IMR-90 (cell line): ENCODE measurements around the gene SRP9. TPM values are rescaled to one million over a fixed set of nuclear protein-coding genes. Genes with fewer than 3 reads are reported as not detected.

Source experiments
- ATAC-seq: fragments of 200-7000 bp; cut with Tn5 transposase; 2 replicates; pipeline ENCODE4 v1.9.1; 2020; ENCODE audit warnings: low read depth, mild to moderate bottlenecking, moderate library complexity
- BruUV-seq: library from RNA; stranded (reverse); fragments of 400-500 nt; replicated peaks from 2 replicates; lab custom pipeline; 2021; lab: Mats Ljungman, UMichigan
- CTCF ChIA-PET: fragments of 300-600 bp; formaldehyde crosslinking; extraction: SDS; loops from one replicate; lab custom pipeline; 2021; ENCODE audit warnings: antibody characterized with exemption; lab: Yijun Ruan, JAX
- POLR2A ChIA-PET: fragments of 300-600 bp; sonication (Branson Sonifier 250); formaldehyde crosslinking; loops from one replicate; lab custom pipeline; 2022; ENCODE audit warnings: antibody characterized with exemption; ENCODE audit not compliant: unreplicated experiment; lab: Charles Lee
- DNase-seq: peaks from one replicate; pipeline ENCODE4 v3.0.0; 2013
- H2AFZ ChIP-seq: replicated peaks from 2 replicates; pipeline ENCODE3; 2013; ENCODE audit warnings: low read length, mild to moderate bottlenecking; ENCODE audit not compliant: poor library complexity
- H2AK5ac ChIP-seq: 2 replicates; pipeline ENCODE4 v1.6.1; 2013; ENCODE audit warnings: low read depth, low read length, inconsistent platforms
- H2AK9ac ChIP-seq: replicated peaks from 2 replicates; pipeline ENCODE3; 2013; ENCODE audit warnings: mild to moderate bottlenecking, low read depth, low read length, moderate library complexity; ENCODE audit not compliant: poor library complexity
- H2BK120ac ChIP-seq: 2 replicates; pipeline ENCODE4 v1.6.1; 2013; ENCODE audit warnings: low read depth, low read length, inconsistent platforms
- H2BK15ac ChIP-seq: 3 replicates; pipeline ENCODE4 v1.6.1; 2013; ENCODE audit warnings: low read depth, low read length, inconsistent platforms
- H2BK20ac ChIP-seq: 2 replicates; pipeline ENCODE4 v1.6.1; 2013; ENCODE audit warnings: low read depth, mild to moderate bottlenecking, inconsistent platforms, low read length, moderate library complexity
- H2BK5ac ChIP-seq: 2 replicates; pipeline ENCODE4 v1.6.1; 2013; ENCODE audit warnings: mild to moderate bottlenecking, low read depth, low read length, inconsistent platforms; ENCODE audit not compliant: poor library complexity, severe bottlenecking
- H3K14ac ChIP-seq: replicated peaks from 2 replicates; pipeline ENCODE4 v1.6.1; 2013; ENCODE audit warnings: low read depth, low read length, inconsistent platforms
- H3K18ac ChIP-seq: 2 replicates; pipeline ENCODE4 v1.6.1; 2013; ENCODE audit warnings: low read depth, low read length, control low read depth
- H3K23ac ChIP-seq: 2 replicates; pipeline ENCODE4 v1.6.1; 2013; ENCODE audit warnings: low read depth, low read length, inconsistent platforms
- H3K27ac ChIP-seq: 2 replicates; pipeline ENCODE4 v1.5.1; 2013; ENCODE audit warnings: mild to moderate bottlenecking, control low read depth, low read length; ENCODE audit not compliant: insufficient read depth
- H3K27me3 ChIP-seq: 2 replicates; pipeline ENCODE4 v1.6.1; 2013; ENCODE audit warnings: low read length; ENCODE audit not compliant: control insufficient read depth, insufficient read depth
- H3K36me3 ChIP-seq: 2 replicates; pipeline ENCODE4 v1.6.1; 2013; ENCODE audit warnings: low read length, mixed read lengths; ENCODE audit not compliant: control insufficient read depth, insufficient read depth
- H3K4ac ChIP-seq: 2 replicates; pipeline ENCODE4 v1.6.1; 2013; ENCODE audit warnings: low read depth, low read length, inconsistent platforms
- H3K4me1 ChIP-seq: 2 replicates; pipeline ENCODE4 v1.6.1; 2013; ENCODE audit warnings: low read length, mixed read lengths; ENCODE audit not compliant: control insufficient read depth, insufficient read depth
- H3K4me2 ChIP-seq: 2 replicates; pipeline ENCODE4 v1.6.1; 2013; ENCODE audit warnings: low read depth, mild to moderate bottlenecking, control low read depth, low read length, moderate library complexity
- H3K4me3 ChIP-seq: 2 replicates; pipeline ENCODE4 v1.5.1; 2013; ENCODE audit warnings: low read depth, mild to moderate bottlenecking, control low read depth, low read length, moderate library complexity; ENCODE audit not compliant: insufficient read depth
- H3K56ac ChIP-seq: 2 replicates; pipeline ENCODE4 v1.6.1; 2013; ENCODE audit warnings: low read length, inconsistent platforms; ENCODE audit not compliant: insufficient read depth; ENCODE audit errors: extremely low read depth
- H3K79me1 ChIP-seq, 2 experiments: 2 replicates each; pipeline ENCODE4 v1.6.1; 2013; ENCODE audit warnings: low read length in 2 of 2, inconsistent platforms in 1 of 2, low read depth in 1 of 2
- H3K9ac ChIP-seq: 2 replicates; pipeline ENCODE4 v1.6.1; 2013; ENCODE audit warnings: low read depth, low read length, control low read depth
- H3K9me1 ChIP-seq: 2 replicates; pipeline ENCODE4 v1.6.1; 2013; ENCODE audit warnings: low read length, inconsistent platforms; ENCODE audit not compliant: insufficient read depth
- H3K9me3 ChIP-seq: 2 replicates; pipeline ENCODE4 v1.6.1; 2013; ENCODE audit warnings: low read length; ENCODE audit not compliant: control insufficient read depth, insufficient read depth
- H4K20me1 ChIP-seq: 2 replicates; pipeline ENCODE4 v1.6.1; 2013; ENCODE audit warnings: low read length, inconsistent platforms; ENCODE audit not compliant: insufficient read depth
- H4K5ac ChIP-seq: 2 replicates; pipeline ENCODE4 v1.6.1; 2013; ENCODE audit warnings: mild to moderate bottlenecking, low read depth, low read length, control low read depth
- H4K8ac ChIP-seq, 2 experiments: 2 replicates each; pipeline ENCODE4 v1.6.1; 2013; ENCODE audit warnings: low read depth in 2 of 2, low read length in 2 of 2, control low read depth in 1 of 2, inconsistent platforms in 1 of 2
- H4K91ac ChIP-seq: 2 replicates; pipeline ENCODE4 v1.6.1; 2013; ENCODE audit warnings: low read depth, low read length, inconsistent platforms; ENCODE audit not compliant: insufficient read depth
- BHLHE40 ChIP-seq: fragments of 150-350 bp; IDR thresholded peaks from 2 replicates; pipeline ENCODE4 v1.6.1; 2016; ENCODE audit warnings: mild to moderate bottlenecking, low read depth, low read length
- CHD1 ChIP-seq: IDR thresholded peaks from 2 replicates; pipeline ENCODE4 v1.6.1; 2012; ENCODE audit warnings: low read depth, low read length, improper control_type of control experiment
- FOS ChIP-seq: fragments of 150-350 bp; IDR thresholded peaks from 2 replicates; pipeline ENCODE4 v1.6.1; 2016; ENCODE audit warnings: low read depth, low read length
- MAFK ChIP-seq: IDR thresholded peaks from 2 replicates; pipeline ENCODE4 v1.6.1; 2012; ENCODE audit warnings: low read depth, low read length, improper control_type of control experiment
- MAZ ChIP-seq: IDR thresholded peaks from 2 replicates; pipeline ENCODE4 v1.6.1; 2012; ENCODE audit warnings: low read depth, mild to moderate bottlenecking, low read length, improper control_type of control experiment, moderate library complexity, borderline replicate concordance
- MXI1 ChIP-seq: IDR thresholded peaks from 2 replicates; pipeline ENCODE4 v1.6.1; 2012; ENCODE audit warnings: low read depth, mild to moderate bottlenecking, low read length, moderate library complexity, borderline replicate concordance
- NFE2L2 ChIP-seq: fragments of 150-350 bp; IDR thresholded peaks from 2 replicates; pipeline ENCODE4 v1.6.1; 2016; ENCODE audit warnings: low read depth, mild to moderate bottlenecking, low read length
- POLR2A ChIP-seq: IDR thresholded peaks from 2 replicates; pipeline ENCODE4 v1.6.1; 2012; ENCODE audit warnings: mild to moderate bottlenecking, low read depth, low read length
- RAD21 ChIP-seq: IDR thresholded peaks from 2 replicates; pipeline ENCODE4 v1.6.1; 2012; ENCODE audit warnings: low read length, improper control_type of control experiment
- RFX5 ChIP-seq: IDR thresholded peaks from 2 replicates; pipeline ENCODE4 v1.8.0; 2012; ENCODE audit warnings: low read depth, mild to moderate bottlenecking, low read length, moderate library complexity
- SMC3 ChIP-seq: fragments of 150-350 bp; IDR thresholded peaks from 2 replicates; pipeline ENCODE4 v1.6.1; 2016; ENCODE audit warnings: low read depth, mild to moderate bottlenecking, antibody characterized with exemption, low read length, moderate library complexity
- USF2 ChIP-seq: fragments of 150-350 bp; IDR thresholded peaks from 2 replicates; pipeline ENCODE4 v1.6.1; 2017; ENCODE audit warnings: mild to moderate bottlenecking, antibody characterized with exemption, low read length, low read depth
- WGBS, 2 experiments: methylation state at CpG; one replicate each; pipeline versions ENCODE4 v1.1.5 to v1.1.7; 2013; ENCODE audit warnings: missing lambda C conversion rate in 2 of 2; ENCODE audit not compliant: insufficient read length in 1 of 2; ENCODE audit errors: extremely low coverage in 2 of 2; 5-methylcytosine and 5-hydroxymethylcytosine counted together
- dilution Hi-C: fragments of 300-500 bp; cut with HindIII; formaldehyde crosslinking; loops from one replicate; pipeline ENCODE4 v1.14.3; 2018; ENCODE audit warnings: low sequenced_read_pairs; ENCODE audit not compliant: unreplicated experiment
- in situ Hi-C: fragments of 300-500 bp; cut with MboI; formaldehyde crosslinking; loops from 3 replicates; pipeline ENCODE4 v1.14.3; 2019; ENCODE audit warnings: low sequenced_read_pairs, inconsistent platforms, mixed read lengths
- intact Hi-C: fragments of 100-400 bp; cut with micrococcal nuclease; formaldehyde crosslinking; loops from 2 replicates; pipeline ENCODE4 v1.10.0; 2022
- polyA plus RNA-seq, 3 experiments: library from polyadenylated mRNA; depleted of rRNA; stranded (reverse); fragments of >200 nt; gene quantifications; 2 replicates each; pipeline ENCODE4 v1.2.3, GENCODE V29; 2012; ENCODE audit warnings: low replicate concordance in 1 of 3
- total RNA-seq: library from RNA; depleted of rRNA; stranded (reverse); fragments of >200 nt; gene quantifications from 2 replicates; pipeline ENCODE4 v1.2.3, GENCODE V29; 2012
- TF ChIP-seq, protein P1 (sequence below): conservative IDR thresholded peaks from 2 replicates; pipeline ENCODE4 v1.5.1; 2012; ENCODE audit warnings: mild to moderate bottlenecking, low read depth, low read length, improper control_type of control experiment

The SRP9 gene
- total and polyA plus RNA-seq, 2 of the 4 experiments (the other 2 are of a cell fraction), result 230 to 295 TPM

DNA sequence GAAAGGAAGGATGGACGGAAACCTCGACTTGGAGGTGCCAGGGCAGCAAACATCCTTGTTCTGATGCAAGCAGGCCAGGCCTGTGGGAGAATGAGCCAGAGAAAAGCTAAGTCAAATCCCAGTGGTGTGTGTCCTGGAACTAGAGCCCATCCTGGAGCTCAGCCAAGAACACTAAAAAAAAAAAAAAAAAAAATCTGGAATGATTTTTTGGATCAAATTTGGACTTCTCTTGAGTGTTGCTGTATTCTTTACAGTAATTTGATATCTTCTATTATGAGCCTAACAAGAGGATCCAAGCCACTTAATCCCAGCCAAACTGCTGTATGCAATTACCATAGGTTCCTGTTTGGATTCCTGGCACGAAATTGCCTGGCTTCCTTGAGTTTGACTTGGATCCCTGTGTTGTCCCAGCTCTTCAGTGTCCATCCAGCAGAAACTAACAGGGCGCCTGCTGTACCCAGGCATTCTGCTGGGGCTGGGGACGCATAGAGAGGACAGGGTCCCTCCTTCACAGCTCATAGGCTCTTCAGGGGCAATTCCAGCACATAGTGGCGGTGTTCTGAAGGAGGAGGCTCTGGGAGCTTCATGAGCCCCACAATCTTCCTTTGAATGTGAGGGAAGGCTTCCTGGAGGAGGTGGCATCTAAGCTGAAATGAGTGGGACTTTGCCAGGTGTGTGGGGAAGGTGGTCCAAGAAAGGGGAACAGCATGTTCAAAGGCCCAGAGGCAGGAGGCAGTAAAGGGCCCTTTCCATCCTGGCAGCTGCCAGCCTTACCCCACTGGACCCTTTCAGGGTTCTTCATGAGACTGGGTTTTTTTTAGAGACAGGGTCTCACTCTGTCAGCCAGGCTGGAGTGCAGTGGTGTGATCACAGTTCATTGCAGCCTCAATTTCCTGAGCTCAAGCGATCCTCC, 57.0 kb downstream of the SRP9 start:
- ChIA-PET CTCF (interaction anchor here (0.6 to 1.1 kb wide), 7 partner anchors 17 to 360 kb away, joined by 3 to 5 read pairs (median 3); partner anchors contain the start of gene SRP9), POLR2A (interaction anchor here (0.6 kb wide), 1 partner anchor 349 kb away, joined by 7 read pairs; no protein-coding TSS in a partner anchor)
- no TSS peak for BruUV-seq
- no peak overlapping the region for H2BK120ac ChIP-seq
- H3K18ac ChIP-seq, result no peak overlapping the region; the same call in 1 of the 2 replicates
- ATAC-seq (peak; percentile 62), DNase-seq (peak; percentile 52)
- no peaks in the 10 kb centered on the region for H3K27me3 ChIP-seq
- H4K8ac ChIP-seq, result no peak overlapping the region
- H2BK15ac ChIP-seq, result no peak overlapping the region
- intact Hi-C loops, result no loop called here
- peak overlapping the region; percentile 76 for H2AK9ac ChIP-seq
- no peak overlapping the region; the same call in 1 of the 2 replicates for H3K4me2 ChIP-seq
- no peak overlapping the region for H3K9ac ChIP-seq
- H2BK20ac ChIP-seq, result no peak overlapping the region
- peak overlapping the region; percentile 55; the same call in 1 of the 2 replicates for H3K27ac ChIP-seq
- no peak overlapping the region for H2BK5ac ChIP-seq
- H2AK5ac ChIP-seq, result no peak overlapping the region; the same call in 1 of the 2 replicates
- H3K9me3 ChIP-seq, result no peaks in the 10 kb centered on the region
- H3K36me3 ChIP-seq, result peaks cover 22% of the 10 kb centered on the region
- peaks cover 5% of the 10 kb centered on the region; the same call in 1 of the 2 replicates for H3K9me1 ChIP-seq
- no peak overlapping the region for H3K4ac ChIP-seq
- H3K56ac ChIP-seq, result no peak overlapping the region
- H4K5ac ChIP-seq, result no peak overlapping the region
- 42% methylated on average over 2 of the region's 7 CpGs; no CpG with 5 or more reads in 1 of the 2 experiments for WGBS, 2 experiments
- H2AFZ ChIP-seq, result peak overlapping the region; percentile 14
- peaks cover 4% of the 10 kb centered on the region; the same call in 1 of the 2 replicates for H3K4me1 ChIP-seq
- H3K4me3 ChIP-seq, result no peak overlapping the region
- in situ Hi-C loops, result no loop called here
- no peak overlapping the region; the same call in 1 of the 2 replicates for H3K14ac ChIP-seq
- no peaks in the 10 kb centered on the region for H3K79me1 ChIP-seq
- H4K20me1 ChIP-seq, result no peaks in the 10 kb centered on the region
- no peak overlapping the region for H4K91ac ChIP-seq
- dilution Hi-C loops, result no loop called here
- no peak overlapping the region for H3K23ac ChIP-seq
- no peak for TF ChIP-seq MAZ
- no peak for TF ChIP-seq POLR2A
- TF ChIP-seq RAD21, result no peak
- no peak for TF ChIP-seq NFE2L2
- TF ChIP-seq MAFK, result no peak
- TF ChIP-seq CHD1, result no peak
- TF ChIP-seq MXI1, result no peak
- TF ChIP-seq, protein P1, sequence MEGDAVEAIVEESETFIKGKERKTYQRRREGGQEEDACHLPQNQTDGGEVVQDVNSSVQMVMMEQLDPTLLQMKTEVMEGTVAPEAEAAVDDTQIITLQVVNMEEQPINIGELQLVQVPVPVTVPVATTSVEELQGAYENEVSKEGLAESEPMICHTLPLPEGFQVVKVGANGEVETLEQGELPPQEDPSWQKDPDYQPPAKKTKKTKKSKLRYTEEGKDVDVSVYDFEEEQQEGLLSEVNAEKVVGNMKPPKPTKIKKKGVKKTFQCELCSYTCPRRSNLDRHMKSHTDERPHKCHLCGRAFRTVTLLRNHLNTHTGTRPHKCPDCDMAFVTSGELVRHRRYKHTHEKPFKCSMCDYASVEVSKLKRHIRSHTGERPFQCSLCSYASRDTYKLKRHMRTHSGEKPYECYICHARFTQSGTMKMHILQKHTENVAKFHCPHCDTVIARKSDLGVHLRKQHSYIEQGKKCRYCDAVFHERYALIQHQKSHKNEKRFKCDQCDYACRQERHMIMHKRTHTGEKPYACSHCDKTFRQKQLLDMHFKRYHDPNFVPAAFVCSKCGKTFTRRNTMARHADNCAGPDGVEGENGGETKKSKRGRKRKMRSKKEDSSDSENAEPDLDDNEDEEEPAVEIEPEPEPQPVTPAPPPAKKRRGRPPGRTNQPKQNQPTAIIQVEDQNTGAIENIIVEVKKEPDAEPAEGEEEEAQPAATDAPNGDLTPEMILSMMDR, result no peak
- TF ChIP-seq BHLHE40, result no peak
- no peak for TF ChIP-seq USF2
- TF ChIP-seq RFX5, result no peak
- no peak for TF ChIP-seq FOS
- no peak for TF ChIP-seq SMC3
